ENCODE measurements around the gene HLA-C. TPM values are rescaled to one million over a fixed set of nuclear protein-coding genes. Genes with fewer than 3 reads are reported as not detected.

HLA-C gene
- total and polyA plus RNA-seq, 9 of the 15 experiments (the other 6 are each of a cell fraction or from before 2014, with no cell fraction given), result 0.23 to 4.9 (median 1.2) TPM

- TF ChIP-seq L3MBTL2 (IDR thresholded peaks at IDR 0.05) (0 out of 2 replicates have a peak, but pooled peaks have one; percentile 12), CREM (IDR thresholded peaks at IDR 0.05; ENCODE audit: low read depth) (peak; percentile 84), ZNF561 (CRISPR knock-in tag; conservative IDR thresholded peaks at IDR 0.05) (no peak), ZNF23 (CRISPR knock-in tag; IDR thresholded peaks at IDR 0.05) (no peak), ZBTB12 (CRISPR knock-in tag; IDR thresholded peaks at IDR 0.05) (0 out of 2 replicates have a peak, but pooled peaks have one; percentile 43), KDM2B (CRISPR knock-in tag; IDR thresholded peaks at IDR 0.05) (no peak), RBFOX2 (IDR thresholded peaks at IDR 0.05; ENCODE audit: low read depth, low read length) (0 out of 2 replicates have a peak, but pooled peaks have one; percentile 16)
These were observed at the start of gene HLA-C (continued) for GRCh38 chr6:31271641-31272357.

GRCh38 chr6:31321005-31321707, 49.3 kb upstream of the HLA-C start:
- Histone ChIP-seq H3K9me1 (ENCODE audit: control insufficient read depth, insufficient read depth, low read length) (no peaks in the 10 kb centered on the region), H3K27me3 (ENCODE audit: control insufficient read depth in 2 of 2, insufficient read depth in 2 of 2, low read length in 2 of 2) (peaks cover 3 to 23% of the 10 kb centered on the region in 2 experiments; a peak in 3 of 5 replicates), H3K4me1 (replicated peaks in 1 of 2; ENCODE audit: control insufficient read depth in 2 of 2, insufficient read depth in 2 of 2, low read length in 2 of 2) (no peaks in the 10 kb centered on the region), H3K36me3 (ENCODE audit: control insufficient read depth, insufficient read depth, low read length) (no peaks in the 10 kb centered on the region), H4K20me1 (replicated peaks; ENCODE audit: control insufficient read depth, insufficient read depth, low read length) (no peaks in the 10 kb centered on the region), H3K4me3 (no peak overlapping the region), H2AFZ (ENCODE audit: low read depth, low read length) (no peak overlapping the region), H3K79me2 (ENCODE audit: control insufficient read depth, insufficient read depth, low read length) (no peaks in the 10 kb centered on the region), H3K9ac (ENCODE audit: insufficient read depth in 1 of 2, low read depth in 2 of 2, low read length in 2 of 2) (no peak overlapping the region), H3K27ac (ENCODE audit: extremely low read depth, low read depth, low read length) (no peak overlapping the region), H3K4me2 (ENCODE audit: insufficient read depth, low read length) (no peak overlapping the region), H3K9me3 (replicated peaks; ENCODE audit: control insufficient read depth, insufficient read depth, low read depth, low read length) (no peaks in the 10 kb centered on the region)
- DNase-seq (ENCODE audit: extremely low read depth in 1 of 4, low spot score in 3 of 4) (no peak), ATAC-seq (no peak), FAIRE-seq (no peak)
- in situ Hi-C loops (cut with MboI) (no loop called here), intact Hi-C loops (cut with micrococcal nuclease) (no loop called here)
- 0% methylated on average over 1 of the region's 1 CpG for WGBS (ENCODE audit: insufficient coverage, low coverage, missing lambda C conversion rate)
- no TSS peak for BruUV-seq (replicated peaks)
- POLR2A ChIA-PET, result interaction anchor here (0.9 kb wide), 1 partner anchor 9 kb away, joined by 3 read pairs; no protein-coding TSS in a partner anchor
- CTCF ChIA-PET (ENCODE audit: low intra/inter-chr PET ratio), result no interaction called here
- TF ChIP-seq ZNF174 (CRISPR knock-in tag; IDR thresholded peaks at IDR 0.05), result no peak
- TF ChIP-seq PML (IDR thresholded peaks at IDR 0.05; ENCODE audit: low read length), result no peak
- no peak for TF ChIP-seq HMG20A (CRISPR knock-in tag; conservative IDR thresholded peaks at IDR 0.05)
- TF ChIP-seq NUFIP1 (IDR thresholded peaks at IDR 0.05; ENCODE audit: partially characterized antibody), result no peak
- no peak for TF ChIP-seq KHSRP (IDR thresholded peaks at IDR 0.05)
